K562 (cell line): ENCODE data around the gene ITPRIPL2. TPM values are rescaled to one million over a fixed set of nuclear protein-coding genes. Genes with fewer than 3 reads are reported as not detected.

Experiments
- ATF1 ChIP-seq, 2 experiments: fragments of 450-650 bp in 1 of 2; IDR thresholded peaks; 2 replicates each; pipeline ENCODE4 v1.6.1; 2016; ENCODE audit warnings: missing compliant biosample characterization in 1 of 2, missing genetic modification characterization in 1 of 2
- CCNT2 ChIP-seq: IDR thresholded peaks from 2 replicates; pipeline ENCODE4 v1.6.1; 2011; ENCODE audit warnings: borderline replicate concordance, low read depth, mild to moderate bottlenecking, moderate library complexity, mixed read lengths, low read length; ENCODE audit not compliant: insufficient read length; ENCODE audit errors: extremely low read depth
- CEBPG ChIP-seq, 3 experiments: fragments of 200-800 bp in 1 of 3; sonication (Bioruptor generic) in 1 of 3; sonication (generic) in 1 of 3; formaldehyde crosslinking in 1 of 3; IDR thresholded peaks in 2 of 3; conservative IDR thresholded peaks in 1 of 3; 2 replicates each; pipeline versions ENCODE4 v1.6.1 to v1.8.0; 2016 to 2022; ENCODE audit warnings: missing compliant biosample characterization in 2 of 3, missing genetic modification characterization in 2 of 3, mild to moderate bottlenecking in 1 of 3, missing genetic modification reagents in 1 of 3
- EP400 ChIP-seq: fragments of 450-650 bp; IDR thresholded peaks from 2 replicates; pipeline ENCODE4 v1.6.1; 2017; ENCODE audit warnings: antibody characterized with exemption, mild to moderate bottlenecking, moderate library complexity
- KAT8 ChIP-seq: fragments of 450-650 bp; IDR thresholded peaks from 2 replicates; pipeline ENCODE4 v1.6.1; 2016; ENCODE audit warnings: low read depth, mild to moderate bottlenecking
- LCOR ChIP-seq: sonication (generic); formaldehyde crosslinking; IDR thresholded peaks from 2 replicates; pipeline ENCODE4 v1.8.0; 2022; ENCODE audit warnings: mild to moderate bottlenecking, missing genetic modification reagents
- MAFG ChIP-seq: fragments of 450-650 bp; conservative IDR thresholded peaks from 2 replicates; pipeline ENCODE4 v1.6.1; 2016; ENCODE audit warnings: missing genetic modification characterization, missing compliant biosample characterization
- MXI1 ChIP-seq: IDR thresholded peaks from 2 replicates; pipeline ENCODE4 v1.6.1; 2011; ENCODE audit warnings: low read depth, mild to moderate bottlenecking, improper control_type of control experiment, low read length
- NBN ChIP-seq: fragments of 450-650 bp; IDR thresholded peaks from 2 replicates; pipeline ENCODE4 v1.6.1; 2016; ENCODE audit warnings: low read depth, mild to moderate bottlenecking
- NR4A1 ChIP-seq, 2 experiments: fragments of 250-450 bp in 1 of 2; fragments of 450-650 bp in 1 of 2; sonication (Bioruptor Pico) in 1 of 2; IDR thresholded peaks; 2 replicates each; pipeline versions ENCODE4 v1.4.0 to v1.6.1; 2016 to 2020; ENCODE audit warnings: mild to moderate bottlenecking in 2 of 2, missing compliant biosample characterization in 1 of 2, missing genetic modification characterization in 1 of 2, moderate library complexity in 1 of 2
- PML ChIP-seq: IDR thresholded peaks from 2 replicates; pipeline ENCODE4 v1.6.1; 2012; ENCODE audit warnings: low read length, inconsistent platforms
- RBFOX2 ChIP-seq: fragments of 200-400 bp; formaldehyde crosslinking; IDR thresholded peaks from 2 replicates; pipeline ENCODE4 v1.6.1; 2017; ENCODE audit warnings: low read depth, mild to moderate bottlenecking, low read length, moderate library complexity
- RCOR1 ChIP-seq, 2 experiments: IDR thresholded peaks; 2 replicates each; pipeline ENCODE4 v1.6.1; 2012; ENCODE audit warnings: low read depth in 2 of 2, low read length in 2 of 2, borderline replicate concordance in 1 of 2, improper control_type of control experiment in 1 of 2
- REST ChIP-seq, 2 experiments: fragments of 450-650 bp; formaldehyde crosslinking in 1 of 2; IDR thresholded peaks; 2 replicates each; pipeline versions ENCODE4 v1.4.0 to v1.6.1; 2014 to 2020; ENCODE audit warnings: mild to moderate bottlenecking in 2 of 2, borderline replicate concordance in 1 of 2, low read depth in 1 of 2
- SMAD2 ChIP-seq: fragments of 150-350 bp; IDR thresholded peaks from 2 replicates; pipeline ENCODE4 v1.6.1; 2014; ENCODE audit warnings: low read depth, mild to moderate bottlenecking, low read length
- TAL1 ChIP-seq: fragments of 450-650 bp; IDR thresholded peaks from 2 replicates; pipeline ENCODE4 v1.6.1; 2016; ENCODE audit warnings: mild to moderate bottlenecking
- YY1 ChIP-seq, 3 experiments: IDR thresholded peaks; 2 replicates each; pipeline ENCODE4 v1.6.1; 2011; ENCODE audit warnings: low read length in 2 of 3, mild to moderate bottlenecking in 2 of 3, moderate library complexity in 2 of 3, borderline replicate concordance in 1 of 3, control low read depth in 1 of 3, low read depth in 1 of 3; ENCODE audit not compliant: insufficient read depth in 3 of 3, insufficient replicate concordance in 2 of 3, control insufficient read depth in 1 of 3, insufficient read length in 1 of 3; ENCODE audit errors: extremely low read depth in 1 of 3
- ZBED1 ChIP-seq: IDR thresholded peaks from 2 replicates; pipeline ENCODE4 v1.6.1; 2014
- ZFX ChIP-seq: sonication (generic); formaldehyde crosslinking; IDR thresholded peaks from 2 replicates; pipeline ENCODE4 v1.8.0; 2022; ENCODE audit warnings: mild to moderate bottlenecking, missing genetic modification reagents, moderate library complexity
- ZNF224 ChIP-seq: sonication (generic); formaldehyde crosslinking; IDR thresholded peaks from 2 replicates; pipeline ENCODE4 v1.8.0; 2022; ENCODE audit warnings: mild to moderate bottlenecking, missing genetic modification reagents
- polyA plus RNA-seq, 8 experiments: library from polyadenylated mRNA; depleted of rRNA in 4 of 8; stranded (reverse) in 5 of 8; unstranded in 3 of 8; fragments of >200 nt; fragmentation: Nextera tagmentation in 2 of 8; fragmentation: Illumina TruSeq in 1 of 8; extraction: Ambion mirVana in 2 of 8; extraction: Trizol in 1 of 8; gene quantifications; 2 replicates each; pipeline versions ENCODE4 v1.2.1 to v1.2.3, GENCODE V29; 2011 to 2014; ENCODE audit warnings: inconsistent platforms in 1 of 8, missing spikeins in 1 of 8
- total RNA-seq, 7 experiments: library from RNA; depleted of rRNA in 6 of 7; stranded (reverse); fragments of >200 nt in 6 of 7; fragmentation: Illumina TruSeq in 2 of 7; extraction: Trizol in 2 of 7; gene quantifications; 2 replicates each; pipeline versions ENCODE4 v1.2.1 to v1.2.3, GENCODE V29; 2011 to 2021; ENCODE audit warnings: low replicate concordance in 1 of 7

Gene ITPRIPL2
- total and polyA plus RNA-seq, 9 of the 15 experiments (the other 6 are each of a cell fraction or from before 2014, with no cell fraction given) = 0.04 to 2.2 (median 0.58) TPM

GRCh38 chr16:19119564-19119963 lies 5.8 kb downstream of the ITPRIPL2 start (continued):
- TF ChIP-seq NBN (peak; percentile 25; the same call in 1 of the 2 replicates), ZFX (CRISPR knock-in tag) (0 out of 2 replicates have a peak, but pooled peaks have one; percentile 42), MXI1 (no peak), NR4A1 (CRISPR knock-in tag; IDR thresholded peaks at IDR 0.05) (no peak), NR4A1 (tag; IDR thresholded peaks at IDR 0.05) (0 out of 2 replicates have a peak, but pooled peaks have one; percentile 17), ZNF224 (CRISPR knock-in tag) (no peak), PML (0 out of 2 replicates have a peak, but pooled peaks have one; percentile 12), CCNT2 (no peak), TAL1 (peak; percentile 16; the same call in 1 of the 2 replicates), EP400 (no peak), RCOR1 (IDR thresholded peaks at IDR 0.05; ENCODE audit: borderline replicate concordance in 1 of 2, low read depth in 2 of 2, low read length in 2 of 2) (peak in 1 of 2 experiments; percentile 37; a peak in 1 of 4 replicates), RBFOX2 (peak; percentile 44), SMAD2 (no peak), ZBED1 (no peak), KAT8 (no peak), REST (IDR thresholded peaks at IDR 0.05; ENCODE audit: borderline replicate concordance) (peak; percentile 28; the same call in 1 of the 2 replicates), REST (CRISPR knock-in tag; IDR thresholded peaks at IDR 0.05; ENCODE audit: low read depth) (no peak), ATF1 (CRISPR knock-in tag; IDR thresholded peaks at IDR 0.05) (no peak), ATF1 (tag; IDR thresholded peaks at IDR 0.05) (0 out of 2 replicates have a peak, but pooled peaks have one; percentile 3), CEBPG (CRISPR knock-in tag; IDR thresholded peaks at IDR 0.05) (no peak), CEBPG (tag; conservative IDR thresholded peaks at IDR 0.05 in 1 of 2, IDR thresholded peaks at IDR 0.05 in 1 of 2) (no peak), MAFG (tag) (no peak), YY1 (IDR thresholded peaks at IDR 0.05; ENCODE audit: borderline replicate concordance in 1 of 3, control insufficient read depth in 1 of 3, extremely low read depth in 1 of 3, insufficient read depth in 3 of 3, insufficient read length in 1 of 3, insufficient replicate concordance in 2 of 3, low read depth in 1 of 3, low read length in 2 of 3) (no peak), LCOR (CRISPR knock-in tag) (no peak)
